ENCODE results near the gene EML2. TPM values are rescaled to one million over a fixed set of nuclear protein-coding genes. Genes with fewer than 3 reads are reported as not detected.
"Not testable (repeated sequence)": the region's sequence is repeated elsewhere in the genome, so short reads cannot be mapped to it uniquely, and the experiment has no call there.

The EML2 gene
- 1 to 10 TPM; 3.0 to 6.7 (median 4.8) TPM for total RNA-seq

DNA sequence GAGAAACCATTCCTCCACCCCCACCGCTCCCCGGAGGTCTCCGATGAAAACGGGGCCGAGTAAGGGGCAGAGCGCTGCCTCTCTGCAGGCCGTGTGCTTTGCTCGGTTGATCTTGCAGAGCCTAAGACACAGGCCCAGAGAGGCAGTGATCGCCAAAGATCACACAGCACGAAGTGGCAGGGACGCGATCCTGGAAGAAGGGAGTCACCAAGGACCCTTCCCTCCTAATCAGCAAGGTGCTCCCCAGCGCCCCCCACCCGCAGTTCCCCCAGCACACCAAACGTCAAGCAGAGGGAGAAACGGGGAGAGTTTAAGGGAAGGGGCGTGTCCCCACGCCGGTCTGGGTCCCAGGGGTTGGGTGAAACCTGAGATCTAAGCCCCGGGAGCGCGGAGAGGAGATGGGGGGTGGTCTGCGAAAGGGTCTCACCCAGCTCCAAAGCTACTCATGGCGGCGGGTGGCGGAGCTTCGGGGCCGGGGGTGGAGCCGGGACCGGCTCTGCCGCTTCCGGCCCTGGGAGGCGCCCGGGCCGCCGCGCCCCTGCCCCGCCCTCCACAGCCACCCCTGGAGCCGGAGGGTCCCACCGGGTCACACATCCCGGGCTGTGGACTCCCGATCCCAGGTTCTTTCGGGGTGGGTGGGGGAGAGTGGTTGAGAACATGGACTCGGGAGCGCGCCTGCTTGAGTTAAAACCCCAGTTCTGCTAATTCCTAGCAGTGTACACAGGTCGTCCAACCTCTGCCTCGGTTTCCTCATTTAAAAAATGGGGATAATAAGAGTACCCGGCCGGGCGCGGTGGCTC is at the start of gene EML2:
Gene EML2 (minus strand): TSS at position 468 of the 800 bp plus-strand sequence. CDS start 21 bp downstream, at position 447.
- Histone ChIP-seq H3K36me3 (no peaks in the 10 kb centered on the region), H3K27ac (peak within 1 kb of the TSS; percentile 3 to 41 (median 38)), H3K4me3 (peak within 1 kb of the TSS; percentile 57 to 72 (median 62)), H3K27me3 (peaks cover 0 to 19% (median 9%) of the 10 kb centered on the region in 3 donors), H3K4me1 (peaks cover 16 to 28% of the 10 kb centered on the region in 2 donors), H3K9me3 (no peaks in the 10 kb centered on the region)
- no peak for DNase-seq
- in situ Hi-C loops (cut with MboI; ENCODE audit: low sequenced_read_pairs in 4 of 4) (loop anchor here in 1 of 4 donors (10.0 kb wide), 1 partner anchor 114 kb away; no protein-coding TSS in a partner anchor), intact Hi-C loops (cut with DNase I; ENCODE audit: low total_unique reads) (no loop called here)
- TF ChIP-seq, protein P1, sequence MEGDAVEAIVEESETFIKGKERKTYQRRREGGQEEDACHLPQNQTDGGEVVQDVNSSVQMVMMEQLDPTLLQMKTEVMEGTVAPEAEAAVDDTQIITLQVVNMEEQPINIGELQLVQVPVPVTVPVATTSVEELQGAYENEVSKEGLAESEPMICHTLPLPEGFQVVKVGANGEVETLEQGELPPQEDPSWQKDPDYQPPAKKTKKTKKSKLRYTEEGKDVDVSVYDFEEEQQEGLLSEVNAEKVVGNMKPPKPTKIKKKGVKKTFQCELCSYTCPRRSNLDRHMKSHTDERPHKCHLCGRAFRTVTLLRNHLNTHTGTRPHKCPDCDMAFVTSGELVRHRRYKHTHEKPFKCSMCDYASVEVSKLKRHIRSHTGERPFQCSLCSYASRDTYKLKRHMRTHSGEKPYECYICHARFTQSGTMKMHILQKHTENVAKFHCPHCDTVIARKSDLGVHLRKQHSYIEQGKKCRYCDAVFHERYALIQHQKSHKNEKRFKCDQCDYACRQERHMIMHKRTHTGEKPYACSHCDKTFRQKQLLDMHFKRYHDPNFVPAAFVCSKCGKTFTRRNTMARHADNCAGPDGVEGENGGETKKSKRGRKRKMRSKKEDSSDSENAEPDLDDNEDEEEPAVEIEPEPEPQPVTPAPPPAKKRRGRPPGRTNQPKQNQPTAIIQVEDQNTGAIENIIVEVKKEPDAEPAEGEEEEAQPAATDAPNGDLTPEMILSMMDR (IDR thresholded peaks at IDR 0.05 in 4 of 5, conservative IDR thresholded peaks at IDR 0.05 in 1 of 5) = peak in 1 of 5 experiments; percentile 8
- no peak for TF ChIP-seq POLR2A (IDR thresholded peaks at IDR 0.05)
- peak in 1 of 2 donors; percentile 27 for ATAC-seq

- Histone ChIP-seq H3K27me3 (no peaks in the 10 kb centered on the region), H3K9me3 (no peaks in the 10 kb centered on the region), H3K4me1 (peaks cover 6 to 8% of the 10 kb centered on the region in 2 donors), H3K4me3 (no peak overlapping the region), H3K27ac (no peak overlapping the region), H3K36me3 (peaks cover 0 to 40% of the 10 kb centered on the region in 2 donors)
- no peak for TF ChIP-seq POLR2A (IDR thresholded peaks at IDR 0.05)
- TF ChIP-seq, protein P1 (IDR thresholded peaks at IDR 0.05 in 4 of 5, conservative IDR thresholded peaks at IDR 0.05 in 1 of 5) = no peak
- DNase-seq (no peak), ATAC-seq (no peak)
- in situ Hi-C loops (cut with MboI; ENCODE audit: low sequenced_read_pairs in 4 of 4) (no loop called here), intact Hi-C loops (cut with DNase I; ENCODE audit: low total_unique reads) (no loop called here)
Measured at GRCh38 chr19:45687599-45687998, 48.4 kb upstream of the EML2 start.

DNA sequence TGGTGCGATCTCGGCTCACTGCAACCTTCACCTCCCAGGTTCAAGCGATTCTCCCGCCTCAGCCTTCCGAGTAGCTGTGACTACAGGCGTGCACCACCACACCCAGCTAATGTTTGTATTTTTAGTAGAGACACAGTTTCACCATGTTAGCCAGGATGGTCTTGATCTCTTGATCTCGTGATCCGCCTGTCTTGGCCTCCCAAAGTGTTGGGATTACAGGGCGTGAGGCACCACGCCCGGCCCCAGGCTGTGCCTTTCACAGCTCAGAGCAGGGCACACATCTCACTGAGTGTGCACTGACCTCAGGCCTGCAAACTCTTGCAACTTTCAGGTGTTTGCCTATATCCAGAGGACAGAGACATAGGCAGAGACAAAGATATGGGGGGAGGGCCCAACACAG is 45.8 kb upstream of the EML2 start:
- H3K36me3 ChIP-seq = peaks cover 0 to 40% of the 10 kb centered on the region in 2 donors
- intact Hi-C loops (cut with DNase I; ENCODE audit: low total_unique reads); H3K4me1 ChIP-seq; H3K27ac ChIP-seq; ATAC-seq; H3K9me3 ChIP-seq; DNase-seq; H3K4me3 ChIP-seq; H3K27me3 ChIP-seq; in situ Hi-C loops (cut with MboI; ENCODE audit: low sequenced_read_pairs in 4 of 4): not testable (repeated sequence)

DNA sequence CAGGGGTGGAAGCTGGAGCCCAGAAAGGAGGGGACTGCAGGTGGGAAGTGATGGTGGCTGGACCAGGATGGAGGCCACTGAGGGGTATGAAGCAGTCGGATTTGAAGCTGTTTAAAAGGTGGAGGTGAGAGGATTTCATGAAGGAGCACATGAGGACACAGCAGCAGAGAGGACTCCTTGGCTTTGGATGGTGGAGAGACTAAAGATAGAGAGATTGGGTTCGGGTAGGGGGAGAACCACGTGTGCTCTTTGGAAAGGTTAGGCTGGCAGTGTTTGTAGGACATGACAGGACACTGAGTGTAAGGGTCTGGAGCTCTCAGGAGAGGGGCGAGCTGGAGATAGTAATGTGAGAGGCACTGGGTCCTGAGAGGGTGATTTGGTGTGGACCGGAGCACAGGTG is 43.7 kb upstream of the EML2 start:
- TF ChIP-seq, protein P1 (IDR thresholded peaks at IDR 0.05 in 4 of 5, conservative IDR thresholded peaks at IDR 0.05 in 1 of 5) = no peak
- TF ChIP-seq POLR2A (IDR thresholded peaks at IDR 0.05) = no peak
- Histone ChIP-seq H3K36me3 (peaks cover 0 to 33% of the 10 kb centered on the region in 2 donors), H3K9me3 (no peaks in the 10 kb centered on the region), H3K27me3 (peaks cover 11 to 15% (median 13%) of the 10 kb centered on the region in 3 donors), H3K4me3 (no peak overlapping the region), H3K4me1 (peaks cover 4 to 9% of the 10 kb centered on the region in 2 donors), H3K27ac (no peak overlapping the region)
- intact Hi-C loops (cut with DNase I; ENCODE audit: low total_unique reads) = no loop called here
- in situ Hi-C loops (cut with MboI; ENCODE audit: low sequenced_read_pairs in 4 of 4) = no loop called here
- no peak for ATAC-seq
- DNase-seq = no peak

DNA sequence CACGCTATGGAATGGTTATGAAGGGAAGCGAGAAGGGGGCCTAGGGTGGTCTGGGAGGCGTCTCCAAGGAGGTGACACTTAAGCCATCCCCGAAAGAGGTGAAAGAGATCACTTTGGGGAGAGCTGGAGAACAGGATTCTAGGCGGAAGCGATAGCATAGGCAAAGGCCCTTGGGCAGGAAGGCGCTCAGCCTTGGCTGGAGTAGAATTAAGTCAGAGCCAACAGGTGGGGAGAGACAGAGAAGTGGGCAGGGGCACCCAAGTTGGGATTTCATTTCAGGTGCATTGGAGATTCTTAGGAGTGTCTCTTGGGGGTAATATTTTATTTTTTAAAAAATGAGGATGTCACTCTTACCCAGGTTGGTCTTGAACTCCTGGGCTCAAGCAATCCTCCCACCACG is 42.9 kb upstream of the EML2 start:
- peaks cover 19 to 23% (median 21%) of the 10 kb centered on the region in 3 donors for H3K27me3 ChIP-seq
- H3K36me3 ChIP-seq = peaks cover 0 to 25% of the 10 kb centered on the region in 2 donors
- TF ChIP-seq POLR2A (IDR thresholded peaks at IDR 0.05) = no peak
- TF ChIP-seq, protein P1 (IDR thresholded peaks at IDR 0.05 in 4 of 5, conservative IDR thresholded peaks at IDR 0.05 in 1 of 5) = no peak
- H3K27ac ChIP-seq = peak overlapping the region; percentile 65 to 82 (median 74)
- ATAC-seq (peak in 1 of 2 donors; percentile 7), DNase-seq (no peak)
- no peaks in the 10 kb centered on the region for H3K9me3 ChIP-seq
- H3K4me1 ChIP-seq = peaks cover 4 to 12% of the 10 kb centered on the region in 2 donors
- intact Hi-C loops (cut with DNase I; ENCODE audit: low total_unique reads) (no loop called here), in situ Hi-C loops (cut with MboI; ENCODE audit: low sequenced_read_pairs in 4 of 4) (no loop called here)
- H3K4me3 ChIP-seq = peak overlapping the region in 2 of 4 donors; percentile 50 to 62
